GM21717 (cell line): ENCODE results near the gene AP1M2.

Source experiments
- ATAC-seq: cut with Tn5 transposase; IDR thresholded peaks from one replicate; pipeline ENCODE4 v1.9.1; 2021; ENCODE audit warnings: mild to moderate bottlenecking, moderate library complexity; ENCODE audit not compliant: unreplicated experiment

AP1M2 gene

DNA sequence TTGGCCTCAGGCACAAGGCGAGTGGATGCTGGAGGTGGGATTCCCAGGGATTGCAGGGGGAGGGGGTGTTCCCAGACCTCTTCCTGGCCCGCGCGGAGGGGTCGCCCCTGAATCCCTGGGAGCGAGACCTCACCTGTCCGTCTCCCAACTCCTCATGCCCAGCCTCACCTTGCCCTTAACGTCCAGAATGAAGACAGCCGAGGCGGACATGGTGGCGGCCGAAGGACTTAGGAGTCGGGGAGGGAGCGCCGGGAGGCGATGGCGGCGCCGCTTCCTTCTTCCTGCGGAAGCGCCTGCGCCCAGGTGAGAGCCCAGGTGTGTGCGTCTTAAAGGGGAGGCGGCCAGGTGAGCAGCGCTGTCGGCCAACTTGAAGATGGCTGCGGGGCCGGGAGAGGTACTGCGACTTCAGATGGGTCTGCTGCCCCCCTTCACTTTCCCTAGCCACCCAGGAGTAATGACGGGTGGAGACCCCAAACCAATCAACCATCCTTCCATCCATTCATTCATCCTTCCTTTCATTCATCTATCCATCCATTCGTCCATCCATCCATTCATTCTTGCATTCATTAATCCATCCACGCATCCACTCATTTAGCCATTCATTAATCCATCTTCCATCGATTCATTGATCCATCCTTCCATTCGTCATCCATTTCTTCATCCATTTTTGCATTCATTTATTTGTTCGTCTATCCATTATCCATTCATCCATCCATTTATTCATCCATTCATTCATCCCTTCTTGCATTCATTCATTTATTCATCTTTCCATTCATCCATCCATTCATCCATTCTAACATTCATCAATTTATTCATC lies at the start of gene AP1M2:
Gene AP1M2 (minus strand): TSS at position 291 of the 817 bp plus-strand sequence. CDS start 81 bp downstream, at position 210.
- ATAC-seq: no peak

DNA sequence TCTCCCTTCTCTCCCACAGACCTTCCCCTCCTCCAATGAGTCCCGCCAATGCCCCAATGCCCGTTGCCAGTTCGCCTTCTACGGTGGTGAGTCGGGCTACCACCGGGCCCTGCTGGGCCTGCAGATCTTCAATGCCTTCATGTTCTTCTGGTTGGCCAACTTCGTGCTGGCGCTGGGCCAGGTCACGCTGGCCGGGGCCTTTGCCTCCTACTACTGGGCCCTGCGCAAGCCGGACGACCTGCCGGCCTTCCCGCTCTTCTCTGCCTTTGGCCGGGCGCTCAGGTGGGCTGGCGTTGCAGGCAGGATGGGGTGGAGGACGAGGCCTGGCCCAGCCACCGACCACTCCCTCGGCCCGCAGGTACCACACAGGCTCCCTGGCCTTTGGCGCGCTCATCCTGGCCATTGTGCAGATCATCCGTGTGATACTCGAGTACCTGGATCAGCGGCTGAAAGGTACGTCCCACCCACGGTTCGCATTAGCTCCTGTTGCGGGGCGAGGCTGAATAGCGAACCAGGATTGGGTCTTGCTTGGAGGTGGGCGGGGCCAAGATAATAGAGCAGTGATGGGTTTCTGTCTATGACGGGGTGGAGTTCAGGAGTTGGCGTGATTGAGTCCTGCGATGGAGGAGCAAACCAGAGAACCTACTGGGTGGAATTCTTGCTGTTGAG lies 49.3 kb upstream of the AP1M2 start:
- no peak for ATAC-seq

DNA sequence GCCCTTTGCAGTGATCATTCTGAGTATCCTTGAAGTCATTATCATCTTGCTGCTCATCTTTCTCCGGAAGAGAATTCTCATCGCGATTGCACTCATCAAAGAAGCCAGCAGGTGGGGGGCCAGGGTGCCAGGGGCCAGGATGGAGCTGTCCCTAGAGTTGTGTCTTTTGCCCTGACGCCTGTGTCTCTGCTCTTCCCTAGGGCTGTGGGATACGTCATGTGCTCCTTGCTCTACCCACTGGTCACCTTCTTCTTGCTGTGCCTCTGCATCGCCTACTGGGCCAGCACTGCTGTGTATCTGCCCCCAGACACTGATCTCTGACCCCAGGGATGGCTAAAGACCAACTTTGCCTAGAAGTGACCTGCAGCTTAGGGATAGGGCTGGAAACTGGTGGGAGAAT lies 47.9 kb upstream of the AP1M2 start:
- no peak for ATAC-seq

DNA sequence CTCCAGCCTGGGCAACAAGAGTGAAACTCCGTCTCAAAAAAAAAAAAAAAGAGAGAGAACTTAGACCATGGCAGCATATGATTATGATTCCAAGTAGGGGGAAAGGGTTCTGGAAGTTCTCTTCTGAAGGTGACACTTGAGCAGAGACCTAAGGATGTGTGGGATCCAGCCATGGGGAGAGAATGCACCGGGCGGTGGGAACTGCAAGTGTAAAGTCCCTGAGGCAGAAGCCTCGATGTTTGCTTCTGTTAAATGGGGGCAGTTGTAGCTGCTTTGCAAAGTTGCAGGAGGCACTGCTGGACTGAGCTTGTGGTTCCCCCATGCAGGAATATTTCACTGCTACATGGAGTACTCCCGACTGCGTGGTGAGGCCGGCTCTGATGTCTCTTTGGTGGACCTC lies 47.3 kb upstream of the AP1M2 start:
- ATAC-seq: no peak

DNA sequence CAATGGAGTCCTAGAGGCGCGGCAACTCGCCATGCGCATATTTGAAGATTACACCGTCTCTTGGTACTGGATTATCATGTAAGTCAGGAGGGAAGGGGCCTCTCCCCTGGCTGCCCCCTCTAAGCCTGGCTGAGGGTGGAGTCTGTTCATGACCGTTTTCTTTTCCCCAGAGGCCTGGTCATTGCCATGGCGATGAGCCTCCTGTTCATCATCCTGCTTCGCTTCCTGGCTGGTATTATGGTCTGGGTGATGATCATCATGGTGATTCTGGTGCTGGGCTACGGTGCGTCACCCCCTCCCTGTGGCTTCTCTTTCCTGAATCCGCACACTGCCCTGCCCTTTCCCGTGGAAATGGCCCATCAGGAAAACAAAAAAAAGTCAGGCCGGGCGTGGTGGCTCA lies 44.8 kb upstream of the AP1M2 start:
- no peak for ATAC-seq

DNA sequence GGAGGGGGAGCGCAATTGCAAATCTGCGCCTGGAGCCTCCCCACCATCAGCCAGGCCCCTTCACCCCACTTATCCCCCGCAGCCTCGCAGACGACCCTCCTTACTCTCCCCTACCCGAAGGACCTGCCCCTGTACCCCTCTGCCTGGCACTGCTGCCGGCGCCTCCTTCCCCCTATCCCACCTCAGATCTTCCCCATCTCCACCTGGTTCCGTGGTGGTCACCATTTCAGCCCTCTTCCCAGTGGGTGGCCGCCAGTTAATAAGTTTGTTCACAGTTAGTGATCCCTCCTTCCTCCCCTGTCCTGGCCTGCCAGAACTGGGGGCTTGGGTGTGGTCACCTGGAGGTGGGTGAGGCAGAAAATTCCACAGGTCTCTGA lies 38.6 kb upstream of the AP1M2 start:
- no peak for ATAC-seq

DNA sequence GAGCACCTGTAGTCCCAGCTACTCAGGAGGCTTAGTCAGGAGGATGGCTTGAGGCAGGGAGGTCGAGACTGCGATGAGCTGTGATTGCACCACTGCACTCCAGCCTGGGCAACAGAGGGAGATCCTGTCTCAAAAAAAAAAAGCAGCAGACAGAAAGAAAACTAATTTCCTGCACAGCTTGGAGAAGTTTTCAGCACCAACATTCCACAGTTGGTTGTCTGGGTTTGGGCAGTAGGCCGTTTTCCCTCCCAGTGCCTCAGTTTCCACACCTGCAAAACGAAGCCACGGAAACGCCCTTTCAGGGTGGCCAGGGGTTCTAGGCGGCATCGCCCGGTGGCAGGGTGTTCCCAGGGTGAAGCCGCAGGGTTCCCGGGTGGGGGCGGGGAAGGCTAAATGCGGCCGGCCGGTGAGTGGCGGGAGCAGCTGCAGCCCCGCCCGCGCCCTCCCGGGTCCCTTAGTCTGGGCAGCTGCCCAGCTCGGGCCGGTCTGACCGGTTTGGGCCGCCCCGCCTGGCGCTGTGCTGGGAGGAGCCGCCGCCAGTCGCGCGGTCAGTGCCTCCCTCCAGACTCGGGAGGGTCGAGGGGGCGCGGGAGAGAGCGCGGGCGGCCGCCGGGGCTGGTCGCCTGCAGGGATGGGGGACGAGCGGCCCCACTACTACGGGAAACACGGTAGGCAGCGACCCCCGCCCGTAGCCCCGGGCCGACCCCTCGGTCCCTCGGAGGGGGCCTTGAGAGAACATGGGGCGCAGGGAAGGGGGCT lies 38.1 kb upstream of the AP1M2 start, which contains the start of gene SLC44A2:
Gene SLC44A2 (plus strand): TSS at position 551 of the 759 bp plus-strand sequence. CDS start 81 bp downstream, at position 632.
- ATAC-seq: no peak

DNA sequence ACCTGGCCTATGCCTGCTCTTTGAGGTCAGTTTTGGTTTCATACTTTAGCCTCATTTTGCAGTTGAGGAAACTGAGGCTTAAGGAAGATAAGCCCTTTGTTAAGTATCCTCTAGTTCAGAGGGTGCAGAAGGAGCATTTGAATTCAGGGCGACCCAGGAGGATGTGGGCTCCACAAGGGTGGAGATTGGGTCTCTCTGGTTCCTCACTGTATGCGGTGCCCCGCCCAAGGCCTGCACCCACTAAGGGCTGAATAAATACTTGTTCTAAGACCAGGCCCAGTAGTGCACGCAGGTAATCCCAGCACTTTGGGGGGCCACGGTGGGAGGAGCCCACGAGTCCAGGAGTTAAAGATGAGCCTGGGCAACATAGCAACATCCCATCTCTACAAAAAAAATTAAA lies 37.5 kb upstream of the AP1M2 start:
- ATAC-seq: no peak

DNA sequence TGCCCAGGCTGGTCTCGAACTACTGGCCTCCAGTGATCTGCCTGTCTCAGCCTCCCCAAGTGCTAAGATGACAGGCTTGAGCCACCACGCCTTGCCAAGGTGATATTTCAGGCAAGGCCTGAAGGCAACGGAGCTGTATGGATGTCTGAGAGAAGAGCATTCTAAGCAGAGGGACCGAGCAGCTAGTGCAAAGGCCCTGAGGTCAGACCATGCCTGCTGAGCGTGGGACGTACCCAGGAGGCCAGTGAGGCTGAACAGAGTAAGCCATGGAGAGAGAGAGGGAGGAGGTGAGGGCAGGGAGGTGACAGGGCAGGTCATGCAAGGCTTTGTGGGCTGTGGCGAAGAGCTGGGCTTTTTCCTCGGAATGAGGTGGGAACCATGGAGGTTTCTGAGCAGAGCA lies 34.9 kb upstream of the AP1M2 start:
- ATAC-seq: no peak

DNA sequence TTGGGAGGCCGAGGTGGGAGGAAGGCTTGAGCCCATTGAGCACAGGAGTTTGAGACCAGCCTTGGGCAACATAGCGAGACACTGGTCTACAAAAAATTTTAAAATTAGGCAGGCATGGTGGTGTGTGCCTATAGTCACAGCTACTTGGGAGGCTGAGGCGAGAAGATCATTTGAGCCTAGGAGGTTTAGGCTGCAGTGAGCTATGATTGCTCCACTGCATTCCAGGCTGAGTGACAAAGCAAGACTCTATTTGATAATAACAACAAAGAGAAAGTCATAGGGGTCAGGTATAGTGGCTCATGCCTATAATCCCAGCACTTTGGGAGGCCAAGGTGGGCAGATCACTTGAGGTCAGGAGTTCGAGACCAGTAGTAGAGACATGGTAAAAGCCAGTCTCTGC lies 33.7 kb upstream of the AP1M2 start:
- ATAC-seq: no peak

DNA sequence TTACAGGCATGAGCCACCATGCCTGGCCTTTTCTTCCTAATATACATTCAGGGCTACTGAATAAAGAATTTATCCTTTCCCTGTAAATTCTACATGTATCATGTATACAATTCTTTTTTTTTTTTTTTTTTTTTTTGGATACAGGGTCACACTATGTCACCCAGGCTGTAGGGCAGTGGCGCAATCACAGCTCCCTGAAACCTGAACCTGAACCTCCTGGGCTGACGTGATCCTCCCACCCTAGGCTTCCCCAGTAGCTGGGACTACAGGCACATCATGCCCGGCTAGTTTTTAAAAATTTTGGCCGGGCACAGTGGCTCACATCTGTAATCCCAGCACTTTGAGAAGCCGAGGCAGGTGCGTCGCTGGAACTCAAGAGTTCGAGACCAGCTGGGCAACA lies 31.7 kb upstream of the AP1M2 start:
- ATAC-seq: no peak

DNA sequence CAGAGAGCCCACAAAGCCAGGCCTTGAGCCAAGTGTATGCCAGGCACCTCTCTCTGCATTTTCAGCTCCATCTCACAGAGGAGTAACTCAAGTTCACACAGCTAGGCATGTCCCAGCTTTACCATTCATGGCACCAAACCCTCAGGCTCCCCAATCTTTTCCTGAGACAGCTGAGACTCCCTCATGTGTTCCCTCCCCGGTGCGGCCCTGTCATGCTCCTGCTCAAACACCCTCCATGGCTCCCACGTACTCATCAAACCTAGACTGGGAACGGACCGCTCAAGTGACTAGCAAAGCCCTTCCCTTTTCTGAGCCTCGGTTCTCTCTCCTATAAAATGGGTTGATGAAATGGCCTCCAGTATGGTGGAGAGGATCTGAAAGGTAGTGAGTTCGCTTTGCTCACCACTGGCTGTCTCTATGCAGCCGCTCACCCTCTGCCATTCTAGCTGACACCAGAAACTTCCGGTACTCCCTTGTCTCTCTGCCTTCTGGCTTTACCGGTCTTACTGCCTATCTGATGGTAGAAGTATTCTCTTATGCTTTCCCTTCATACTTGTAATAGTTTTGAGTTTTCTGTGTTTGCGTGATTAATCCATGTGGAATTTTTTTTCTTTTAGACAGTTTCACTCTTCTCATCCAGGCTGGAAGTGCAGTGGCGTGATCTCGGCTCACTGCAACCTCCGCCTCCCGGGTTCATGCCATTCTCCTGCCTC lies 30.5 kb upstream of the AP1M2 start:
- ATAC-seq: no peak

DNA sequence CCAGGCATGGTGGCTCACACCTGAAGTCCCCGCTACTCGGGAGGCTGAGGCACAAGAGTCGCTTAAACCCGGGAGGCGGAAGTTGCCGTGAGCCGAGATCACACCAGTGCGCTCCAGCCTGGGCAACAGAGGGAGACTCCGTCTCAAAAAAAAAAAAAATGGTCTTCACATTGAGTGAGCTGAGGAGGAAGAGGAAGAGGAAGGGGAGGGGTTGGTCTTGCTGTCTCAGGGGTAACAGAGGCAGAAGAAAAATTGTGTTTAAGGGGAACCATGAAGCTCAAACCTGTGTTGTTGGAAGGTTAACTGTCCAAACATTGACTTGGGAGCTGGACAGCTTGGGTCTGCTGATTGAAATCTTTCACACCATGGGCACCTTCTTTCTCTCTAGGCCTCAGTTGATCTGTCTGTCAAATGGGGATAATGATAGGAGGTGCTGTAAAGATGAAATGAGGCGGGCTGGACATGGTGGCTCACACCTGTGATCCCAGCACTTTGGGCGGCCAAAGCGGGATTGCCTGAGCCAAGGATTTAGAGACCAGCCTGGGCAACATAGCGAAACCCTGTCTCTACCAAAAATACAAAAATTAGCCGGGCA lies 28.4 kb upstream of the AP1M2 start:
- ATAC-seq: no peak

DNA sequence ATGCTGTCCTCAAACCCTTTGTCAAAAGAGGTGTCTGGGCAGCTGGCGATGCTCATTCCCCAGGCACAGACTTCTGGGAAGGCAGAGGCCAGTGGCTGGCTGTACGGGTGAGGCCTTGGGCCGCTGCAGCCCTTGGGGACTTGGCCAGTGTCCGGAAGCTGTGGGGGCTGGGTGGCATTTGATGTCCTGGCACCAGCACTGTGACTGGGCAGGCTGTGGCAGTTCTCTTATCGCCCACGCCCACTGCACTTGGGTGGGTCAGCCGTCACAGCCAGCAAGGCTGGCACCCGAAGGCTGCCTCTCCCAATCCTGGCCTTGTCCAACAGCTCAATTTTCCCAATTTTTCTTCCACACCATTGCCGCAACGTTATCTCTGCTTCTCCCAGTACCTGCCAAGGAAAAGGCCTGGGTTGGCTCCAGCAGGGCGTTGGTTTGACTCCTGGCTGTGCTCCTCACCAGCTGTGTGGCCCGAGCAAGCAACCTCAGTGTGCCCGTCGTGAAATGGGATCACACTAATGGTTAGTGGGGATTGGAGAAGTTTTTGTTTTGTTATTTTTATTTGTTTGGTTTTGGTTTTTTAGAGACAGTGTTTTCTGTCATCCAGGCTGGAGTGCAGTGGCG lies 25.5 kb upstream of the AP1M2 start:
- ATAC-seq: no peak

DNA sequence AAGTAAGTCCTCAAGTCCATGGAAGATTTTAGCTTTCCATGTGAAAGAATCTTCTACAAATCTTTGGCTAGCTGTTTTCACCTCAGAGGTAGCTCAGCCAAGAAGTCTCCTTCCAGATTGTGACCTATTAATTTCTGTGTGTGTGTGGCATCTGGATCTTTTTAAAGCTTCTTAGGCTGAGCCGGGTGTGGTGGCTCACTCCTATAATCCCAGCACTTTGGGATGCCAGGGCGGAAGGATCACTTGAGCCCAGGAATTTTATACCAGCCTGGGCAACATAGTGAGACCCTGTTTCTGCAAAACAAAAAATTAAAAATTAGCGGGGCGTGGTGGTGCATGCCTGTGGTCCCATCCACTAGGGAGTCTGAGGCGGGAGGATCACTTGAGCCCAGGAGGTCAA lies 24.8 kb upstream of the AP1M2 start:
- no peak for ATAC-seq

DNA sequence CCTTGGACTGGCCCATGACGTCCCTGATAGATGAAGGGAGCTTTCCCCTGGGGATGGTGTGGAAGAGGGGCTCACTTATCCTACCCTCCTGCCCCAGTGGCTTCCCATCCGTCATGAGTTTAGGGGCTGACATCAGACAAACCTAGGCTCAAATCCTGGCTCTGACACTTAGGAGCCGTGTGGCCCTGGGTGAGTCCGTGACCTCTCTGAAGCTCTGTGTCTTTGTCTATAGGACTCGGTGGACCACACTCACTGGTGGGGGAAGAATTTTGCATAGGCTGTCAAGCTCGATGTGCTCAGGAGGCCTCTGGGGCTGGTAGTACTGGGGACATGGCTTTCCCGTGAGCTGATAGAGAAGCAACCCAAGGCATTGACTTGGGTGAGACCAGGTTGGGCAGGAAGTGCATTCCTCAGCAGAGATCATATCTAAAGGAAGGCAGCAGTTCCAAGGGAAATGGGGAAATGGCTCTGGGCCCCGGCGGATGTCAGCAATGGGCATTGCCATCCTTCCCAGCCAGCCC lies 17.4 kb upstream of the AP1M2 start:
- ATAC-seq: no peak

DNA sequence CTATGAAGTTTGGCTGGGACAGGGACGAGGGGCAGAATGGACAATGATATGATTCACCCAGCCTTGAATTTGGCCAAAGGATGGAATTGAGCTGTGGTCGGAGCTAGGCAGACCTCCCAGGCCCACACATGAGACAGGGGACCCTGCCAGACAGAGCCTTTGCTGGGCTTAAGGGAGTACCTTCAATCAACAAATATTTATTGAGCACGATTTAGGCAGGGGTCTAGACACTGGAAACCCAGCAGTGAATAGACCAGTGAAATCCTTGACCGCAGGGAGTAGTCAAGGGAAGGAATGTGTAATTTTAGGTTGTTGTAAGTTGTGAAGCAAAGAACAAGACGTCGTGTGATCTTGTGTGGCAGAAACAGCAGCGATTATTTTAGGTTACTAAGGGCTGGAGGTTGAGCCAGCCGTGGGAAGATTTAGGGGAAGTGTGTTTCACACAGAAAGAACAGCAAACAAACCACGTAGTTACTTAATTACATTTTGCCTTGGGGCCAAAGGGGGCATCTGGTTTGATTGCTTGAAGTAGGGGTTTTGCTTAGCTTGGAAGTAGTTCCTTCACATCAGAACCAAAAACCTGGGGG lies 16.9 kb upstream of the AP1M2 start:
- no peak for ATAC-seq

DNA sequence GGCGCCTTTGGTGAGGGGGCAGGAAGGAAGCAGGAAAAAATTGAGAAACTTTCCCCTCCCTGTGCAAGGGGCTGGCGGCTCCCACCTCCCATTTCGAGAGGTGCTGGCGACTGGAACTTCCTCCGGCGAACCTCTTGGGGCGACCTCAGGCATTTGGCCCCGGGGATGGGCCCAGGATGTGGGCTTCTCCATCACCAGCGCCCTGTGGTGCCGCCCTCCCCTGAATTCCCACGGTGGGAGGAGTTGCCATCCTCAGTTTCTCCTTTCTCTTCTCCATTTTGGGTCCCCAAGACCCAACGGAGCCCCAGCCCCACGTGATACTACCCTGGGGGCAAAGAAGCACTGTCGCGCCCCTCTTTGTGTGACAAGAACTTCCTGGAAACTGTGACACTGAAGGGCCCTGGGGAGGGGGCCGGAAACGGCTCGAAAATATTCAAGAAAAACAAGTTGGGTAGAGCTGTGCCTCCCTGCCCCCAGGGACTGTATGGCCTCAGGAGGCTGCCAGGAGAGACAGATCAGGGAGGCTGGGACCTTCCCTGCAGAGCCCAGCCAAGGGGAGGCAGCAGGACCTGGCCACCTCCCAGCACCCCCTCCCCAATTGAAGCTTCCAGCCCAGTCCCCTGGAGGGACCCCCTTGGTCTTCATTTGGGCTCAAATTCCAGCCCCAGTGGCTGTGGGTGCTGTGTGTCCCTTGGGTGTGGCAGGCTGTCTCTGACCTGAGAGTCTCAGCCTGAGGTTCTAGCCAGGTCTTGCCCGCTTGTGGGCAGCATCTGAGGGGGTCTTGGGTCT lies 16.2 kb upstream of the AP1M2 start:
- no peak for ATAC-seq
